K562 (cell line): ENCODE results near the gene OPRM1. TPM values are rescaled to one million over a fixed set of nuclear protein-coding genes. Genes with fewer than 3 reads are reported as not detected.

ENCODE experiments used
- ATAC-seq: fragments of 200-7000 bp; cut with Tn5 transposase; 3 replicates; pipeline ENCODE4 v1.9.1; 2020; ENCODE audit warnings: moderate library complexity
- BruUV-seq: library from RNA; stranded (reverse); fragments of 400-500 nt; replicated peaks from 2 replicates; lab custom pipeline; 2021; lab: Mats Ljungman, UMichigan
- CTCF ChIA-PET: fragments of 300-600 bp; formaldehyde crosslinking; extraction: SDS; loops from one replicate; lab custom pipeline; 2021; ENCODE audit warnings: low intra/inter-chr PET ratio; lab: Yijun Ruan, JAX
- POLR2A ChIA-PET: fragments of 300-600, 350-650 bp; sonication (Branson Sonifier 250); formaldehyde crosslinking; extraction: SDS; loops from one replicate; lab custom pipeline; 2021; ENCODE audit warnings: antibody characterized with exemption, inconsistent platforms; lab: Yijun Ruan, JAX
- DNase-seq, 4 experiments: peaks; one replicate each; pipeline versions ENCODE4 v3.0.0 to v3.0.0-alpha.2; 2011 to 2018; ENCODE audit warnings: low spot score in 3 of 4, mixed read lengths in 3 of 4; ENCODE audit errors: extremely low read depth in 1 of 4
- FAIRE-seq: peaks from 2 replicates; lab custom pipeline; 2011; peaks lifted over from hg19 to GRCh38; lab: Jason Lieb, UNC
- H2AFZ ChIP-seq: 2 replicates; pipeline ENCODE4 v1.6.0; 2011; ENCODE audit warnings: low read depth, low read length, control low read depth, inconsistent platforms
- H3K27ac ChIP-seq: fragments of 200-600 bp; 3 replicates; pipeline ENCODE4 v1.8.0; 2011; ENCODE audit warnings: low read depth, mild to moderate bottlenecking, control low read depth, inconsistent platforms, low read length, moderate library complexity, mixed read lengths; ENCODE audit errors: extremely low read depth
- H3K27me3 ChIP-seq, 2 experiments: fragments of 300-600 bp in 1 of 2; 2 replicates in 1 of 2; 3 replicates in 1 of 2; pipeline versions ENCODE4 v1.6.0 to v1.8.0; 2011; ENCODE audit warnings: inconsistent platforms in 2 of 2, low read length in 2 of 2, mild to moderate bottlenecking in 1 of 2, mixed read lengths in 1 of 2, moderate library complexity in 1 of 2; ENCODE audit not compliant: control insufficient read depth in 2 of 2, insufficient read depth in 2 of 2
- H3K36me3 ChIP-seq: fragments of 300-600 bp; 3 replicates; pipeline ENCODE4 v1.8.0; 2011; ENCODE audit warnings: mild to moderate bottlenecking, low read length, inconsistent platforms; ENCODE audit not compliant: control insufficient read depth, insufficient read depth
- H3K4me1 ChIP-seq, 2 experiments: fragments of 200-600 bp in 1 of 2; replicated peaks in 1 of 2; 2 replicates in 1 of 2; 3 replicates in 1 of 2; pipeline versions ENCODE4 v1.5.1 to v1.8.0; 2011; ENCODE audit warnings: inconsistent platforms in 2 of 2, low read length in 2 of 2, mild to moderate bottlenecking in 1 of 2, mixed read lengths in 1 of 2, moderate library complexity in 1 of 2; ENCODE audit not compliant: control insufficient read depth in 2 of 2, insufficient read depth in 2 of 2
- H3K4me2 ChIP-seq: 2 replicates; pipeline ENCODE4 v1.6.1; 2011; ENCODE audit warnings: low read length, control low read depth, inconsistent platforms, mixed read lengths; ENCODE audit not compliant: insufficient read depth
- H3K4me3 ChIP-seq: fragments of 200-600 bp; sonication (generic), shearing (Covaris generic); 2 replicates; pipeline ENCODE4 v1.5.1; 2016; ENCODE audit warnings: control low read depth, inconsistent platforms
- H3K79me2 ChIP-seq: fragments of 200-600 bp; 3 replicates; pipeline ENCODE4 v1.8.0; 2011; ENCODE audit warnings: low read length, inconsistent platforms; ENCODE audit not compliant: control insufficient read depth, insufficient read depth
- H3K9ac ChIP-seq, 2 experiments: 2 replicates each; pipeline versions ENCODE4 v1.6.0 to v1.6.1; 2011; ENCODE audit warnings: low read depth in 2 of 2, low read length in 2 of 2, control low read depth in 1 of 2, inconsistent platforms in 1 of 2, mild to moderate bottlenecking in 1 of 2, mixed read lengths in 1 of 2; ENCODE audit not compliant: insufficient read depth in 1 of 2
- H3K9me1 ChIP-seq: one replicate; pipeline ENCODE4 v1.6.0; 2011; ENCODE audit warnings: inconsistent platforms, mild to moderate bottlenecking, low read length, moderate library complexity; ENCODE audit not compliant: control insufficient read depth, insufficient read depth
- H3K9me3 ChIP-seq: replicated peaks from 2 replicates; pipeline ENCODE4 v1.5.1; 2011; ENCODE audit warnings: low read depth, low read length, inconsistent platforms; ENCODE audit not compliant: control insufficient read depth, insufficient read depth
- H4K20me1 ChIP-seq: replicated peaks from 2 replicates; pipeline ENCODE4 v1.6.1; 2011; ENCODE audit warnings: low read length, inconsistent platforms, mixed read lengths; ENCODE audit not compliant: control insufficient read depth, insufficient read depth
- ADNP ChIP-seq: fragments of 200-800 bp; sonication (Bioruptor generic); IDR thresholded peaks from 2 replicates; pipeline ENCODE4 v1.6.1; 2016; ENCODE audit warnings: missing genetic modification characterization, missing compliant biosample characterization
- ATF3 ChIP-seq, 2 experiments: fragments of 450-650 bp in 1 of 2; sonication (generic) in 1 of 2; formaldehyde crosslinking in 1 of 2; IDR thresholded peaks in 1 of 2; conservative IDR thresholded peaks in 1 of 2; 2 replicates each; pipeline versions ENCODE4 v1.6.1 to v1.8.1; 2016 to 2023; ENCODE audit warnings: mild to moderate bottlenecking in 2 of 2, moderate library complexity in 2 of 2, inconsistent platforms in 1 of 2, missing genetic modification reagents in 1 of 2
- BRD4 ChIP-seq: fragments of 200-600 bp; sonication (generic); IDR thresholded peaks from 2 replicates; pipeline ENCODE4 v1.6.1; 2017; ENCODE audit warnings: inconsistent platforms
- CBX3 ChIP-seq, 2 experiments: IDR thresholded peaks; 1 replicate in 1 of 2; 2 replicates in 1 of 2; pipeline ENCODE4 v1.6.1; 2012; ENCODE audit warnings: inconsistent platforms in 2 of 2, low read length in 2 of 2, borderline replicate concordance in 1 of 2, control low read depth in 1 of 2
- GABPB2 ChIP-seq: fragments of 250-450 bp; sonication (Bioruptor Pico); conservative IDR thresholded peaks from 2 replicates; pipeline ENCODE4 v1.5.1; 2021; ENCODE audit warnings: mild to moderate bottlenecking
- KLF6 ChIP-seq: fragments of 250-450 bp; sonication (Bioruptor Pico); IDR thresholded peaks from 2 replicates; pipeline ENCODE4 v1.4.0; 2020; ENCODE audit warnings: mild to moderate bottlenecking, moderate library complexity, borderline replicate concordance
- SAP30 ChIP-seq: fragments of 200-600 bp; sonication (generic); IDR thresholded peaks from 2 replicates; pipeline ENCODE4 v1.6.1; 2012; ENCODE audit warnings: borderline replicate concordance, low read depth, mild to moderate bottlenecking, moderate library complexity, low read length, control low read depth, inconsistent platforms; ENCODE audit not compliant: insufficient read depth, poor library complexity, severe bottlenecking
- SMAD2 ChIP-seq: fragments of 150-350 bp; IDR thresholded peaks from 2 replicates; pipeline ENCODE4 v1.6.1; 2014; ENCODE audit warnings: low read depth, mild to moderate bottlenecking, low read length
- ZNF75A ChIP-seq: fragments of 450-650 bp; formaldehyde crosslinking; IDR thresholded peaks from 2 replicates; pipeline ENCODE4 v1.4.0; 2020; ENCODE audit warnings: mild to moderate bottlenecking
- WGBS: fragments of 100-300 bp; shearing (Covaris generic); methylation state at CpG from one replicate; pipeline ENCODE4 v1.1.6; 2016; ENCODE audit warnings: low coverage, mixed read lengths; ENCODE audit not compliant: insufficient coverage; ENCODE audit errors: missing lambda C conversion rate; 5-methylcytosine and 5-hydroxymethylcytosine counted together
- in situ Hi-C: fragments of 300-500 bp; cut with MboI; formaldehyde crosslinking; loops from 4 replicates; pipeline ENCODE4 v1.15.0; 2018; ENCODE audit warnings: inconsistent platforms, mixed read lengths
- intact Hi-C: fragments of 100-400 bp; cut with micrococcal nuclease; formaldehyde crosslinking; loops from 2 replicates; pipeline ENCODE4 v1.14.2; 2022
- polyA plus RNA-seq, 8 experiments: library from polyadenylated mRNA; depleted of rRNA in 4 of 8; stranded (reverse) in 5 of 8; unstranded in 3 of 8; fragments of >200 nt; fragmentation: Nextera tagmentation in 2 of 8; fragmentation: Illumina TruSeq in 1 of 8; extraction: Ambion mirVana in 2 of 8; extraction: Trizol in 1 of 8; gene quantifications; 2 replicates each; pipeline versions ENCODE4 v1.2.1 to v1.2.3, GENCODE V29; 2011 to 2014; ENCODE audit warnings: inconsistent platforms in 1 of 8, missing spikeins in 1 of 8
- total RNA-seq, 7 experiments: library from RNA; depleted of rRNA in 6 of 7; stranded (reverse); fragments of >200 nt in 6 of 7; fragmentation: Illumina TruSeq in 2 of 7; extraction: Trizol in 2 of 7; gene quantifications; 2 replicates each; pipeline versions ENCODE4 v1.2.1 to v1.2.3, GENCODE V29; 2011 to 2021; ENCODE audit warnings: low replicate concordance in 1 of 7
- TF ChIP-seq, protein P1 (sequence below): fragments of 250-450 bp; sonication (Bioruptor Pico); IDR thresholded peaks from 2 replicates; pipeline ENCODE4 v1.5.1; 2021; ENCODE audit warnings: mild to moderate bottlenecking
- TF ChIP-seq, protein P2 (sequence below): fragments of 450-650 bp; IDR thresholded peaks from 2 replicates; pipeline ENCODE4 v1.6.1; 2016; ENCODE audit warnings: low read depth

The OPRM1 gene
- total and polyA plus RNA-seq, 9 of the 15 experiments (the other 6 are each of a cell fraction or from before 2014, with no cell fraction given): not detected

GRCh38 chr6:154245506-154245905 is 206.5 kb downstream of the OPRM1 start:
- ChIA-PET CTCF (no interaction called here), POLR2A (no interaction called here)
- peaks cover 9 to 16% of the 10 kb centered on the region in 2 experiments; a peak in 3 of 5 replicates for H3K27me3 ChIP-seq
- no peaks in the 10 kb centered on the region for H3K9me3 ChIP-seq
- no peak for FAIRE-seq
- in situ Hi-C loops (no loop called here), intact Hi-C loops (no loop called here)
- H3K9ac ChIP-seq: no peak overlapping the region
- TF ChIP-seq SMAD2: no peak
- TF ChIP-seq ADNP (tag): no peak
- no peak for TF ChIP-seq SAP30
- TF ChIP-seq, protein P1, sequence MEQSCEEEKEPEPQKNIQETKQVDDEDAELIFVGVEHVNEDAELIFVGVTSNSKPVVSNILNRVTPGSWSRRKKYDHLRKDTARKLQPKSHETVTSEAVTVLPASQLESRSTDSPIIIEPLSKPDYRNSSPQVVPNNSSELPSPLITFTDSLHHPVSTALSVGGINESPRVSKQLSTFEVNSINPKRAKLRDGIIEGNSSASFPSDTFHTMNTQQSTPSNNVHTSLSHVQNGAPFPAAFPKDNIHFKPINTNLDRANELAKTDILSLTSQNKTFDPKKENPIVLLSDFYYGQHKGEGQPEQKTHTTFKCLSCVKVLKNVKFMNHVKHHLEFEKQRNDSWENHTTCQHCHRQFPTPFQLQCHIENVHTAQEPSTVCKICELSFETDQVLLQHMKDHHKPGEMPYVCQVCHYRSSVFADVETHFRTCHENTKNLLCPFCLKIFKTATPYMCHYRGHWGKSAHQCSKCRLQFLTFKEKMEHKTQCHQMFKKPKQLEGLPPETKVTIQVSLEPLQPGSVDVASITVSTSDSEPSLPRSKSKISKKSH: no peak
- TF ChIP-seq ATF3 (IDR thresholded peaks at IDR 0.05): no peak
- TF ChIP-seq ATF3 (CRISPR knock-in tag; conservative IDR thresholded peaks at IDR 0.05): no peak
- TF ChIP-seq KLF6 (CRISPR knock-in tag): no peak
- TF ChIP-seq, protein P2, sequence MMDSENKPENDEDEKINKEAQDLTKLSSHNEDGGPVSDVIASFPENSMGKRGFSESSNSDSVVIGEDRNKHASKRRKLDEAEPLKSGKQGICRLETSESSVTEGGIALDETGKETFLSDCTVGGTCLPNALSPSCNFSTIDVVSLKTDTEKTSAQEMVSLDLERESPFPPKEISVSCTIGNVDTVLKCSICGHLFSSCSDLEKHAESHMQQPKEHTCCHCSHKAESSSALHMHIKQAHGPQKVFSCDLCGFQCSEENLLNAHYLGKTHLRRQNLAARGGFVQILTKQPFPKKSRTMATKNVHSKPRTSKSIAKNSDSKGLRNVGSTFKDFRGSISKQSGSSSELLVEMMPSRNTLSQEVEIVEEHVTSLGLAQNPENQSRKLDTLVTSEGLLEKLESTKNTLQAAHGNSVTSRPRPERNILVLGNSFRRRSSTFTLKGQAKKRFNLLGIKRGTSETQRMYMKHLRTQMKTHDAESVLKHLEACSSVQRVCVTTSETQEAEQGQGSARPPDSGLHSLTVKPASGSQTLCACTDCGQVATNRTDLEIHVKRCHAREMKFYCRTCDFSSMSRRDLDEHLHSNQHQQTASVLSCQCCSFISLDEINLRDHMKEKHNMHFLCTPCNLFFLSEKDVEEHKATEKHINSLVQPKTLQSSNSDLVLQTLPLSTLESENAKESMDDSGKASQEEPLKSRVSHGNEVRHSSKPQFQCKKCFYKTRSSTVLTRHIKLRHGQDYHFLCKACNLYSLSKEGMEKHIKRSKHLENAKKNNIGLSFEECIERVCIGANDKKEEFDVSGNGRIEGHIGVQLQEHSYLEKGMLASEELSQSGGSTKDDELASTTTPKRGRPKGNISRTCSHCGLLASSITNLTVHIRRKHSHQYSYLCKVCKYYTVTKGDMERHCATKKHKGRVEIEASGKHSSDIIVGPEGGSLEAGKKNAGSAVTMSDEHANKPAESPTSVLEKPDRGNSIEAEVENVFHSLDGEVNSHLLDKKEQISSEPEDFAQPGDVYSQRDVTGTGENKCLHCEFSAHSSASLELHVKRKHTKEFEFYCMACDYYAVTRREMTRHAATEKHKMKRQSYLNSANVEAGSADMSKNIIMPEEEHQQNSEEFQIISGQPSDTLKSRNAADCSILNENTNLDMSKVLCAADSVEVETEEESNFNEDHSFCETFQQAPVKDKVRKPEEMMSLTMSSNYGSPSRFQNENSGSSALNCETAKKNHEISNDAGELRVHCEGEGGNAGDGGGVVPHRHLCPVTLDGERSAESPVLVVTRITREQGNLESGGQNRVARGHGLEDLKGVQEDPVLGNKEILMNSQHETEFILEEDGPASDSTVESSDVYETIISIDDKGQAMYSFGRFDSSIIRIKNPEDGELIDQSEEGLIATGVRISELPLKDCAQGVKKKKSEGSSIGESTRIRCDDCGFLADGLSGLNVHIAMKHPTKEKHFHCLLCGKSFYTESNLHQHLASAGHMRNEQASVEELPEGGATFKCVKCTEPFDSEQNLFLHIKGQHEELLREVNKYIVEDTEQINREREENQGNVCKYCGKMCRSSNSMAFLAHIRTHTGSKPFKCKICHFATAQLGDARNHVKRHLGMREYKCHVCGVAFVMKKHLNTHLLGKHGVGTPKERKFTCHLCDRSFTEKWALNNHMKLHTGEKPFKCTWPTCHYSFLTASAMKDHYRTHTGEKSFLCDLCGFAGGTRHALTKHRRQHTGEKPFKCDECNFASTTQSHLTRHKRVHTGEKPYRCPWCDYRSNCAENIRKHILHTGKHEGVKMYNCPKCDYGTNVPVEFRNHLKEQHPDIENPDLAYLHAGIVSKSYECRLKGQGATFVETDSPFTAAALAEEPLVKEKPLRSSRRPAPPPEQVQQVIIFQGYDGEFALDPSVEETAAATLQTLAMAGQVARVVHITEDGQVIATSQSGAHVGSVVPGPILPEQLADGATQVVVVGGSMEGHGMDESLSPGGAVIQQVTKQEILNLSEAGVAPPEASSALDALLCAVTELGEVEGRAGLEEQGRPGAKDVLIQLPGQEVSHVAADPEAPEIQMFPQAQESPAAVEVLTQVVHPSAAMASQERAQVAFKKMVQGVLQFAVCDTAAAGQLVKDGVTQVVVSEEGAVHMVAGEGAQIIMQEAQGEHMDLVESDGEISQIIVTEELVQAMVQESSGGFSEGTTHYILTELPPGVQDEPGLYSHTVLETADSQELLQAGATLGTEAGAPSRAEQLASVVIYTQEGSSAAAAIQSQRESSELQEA: no peak
- TF ChIP-seq ZNF75A (CRISPR knock-in tag): no peak
- TF ChIP-seq GABPB2 (CRISPR knock-in tag): no peak
- TF ChIP-seq BRD4: no peak
- no peak for TF ChIP-seq CBX3 (IDR thresholded peaks at IDR 0.05; ENCODE audit: borderline replicate concordance in 1 of 2, low read length in 2 of 2)
- no peaks in the 10 kb centered on the region for H3K9me1 ChIP-seq
- no peak for ATAC-seq
- no peak overlapping the region for H2AFZ ChIP-seq
- 1% methylated on average over 5 of the region's 5 CpGs for WGBS
- no peaks in the 10 kb centered on the region for H4K20me1 ChIP-seq
- no peaks in the 10 kb centered on the region for H3K4me1 ChIP-seq
- no peak overlapping the region for H3K4me3 ChIP-seq
- H3K27ac ChIP-seq: no peak overlapping the region
- no peak for DNase-seq
- no TSS peak for BruUV-seq
- no peak overlapping the region for H3K4me2 ChIP-seq
- H3K36me3 ChIP-seq: no peaks in the 10 kb centered on the region
- no peaks in the 10 kb centered on the region for H3K79me2 ChIP-seq
